Spleen (tissue), 11 donors: ENCODE data around the gene LSG1. TPM values are rescaled to one million over a fixed set of nuclear protein-coding genes. Genes with fewer than 3 reads are reported as not detected.

Experiments
- DNase-seq: peaks from one replicate; pipeline ENCODE4 v3.0.0-alpha.2; 2020
- H3K27ac ChIP-seq, 8 donors: fragments of 200-600 bp; sonication (generic) in 7 of 8; 1 replicate in 4 of 8; 2 replicates in 4 of 8; pipeline versions ENCODE4 v1.5.0 to v1.8.0; 2016 to 2021; ENCODE audit warnings: inconsistent platforms in 4 of 8, mild to moderate bottlenecking in 4 of 8, moderate library complexity in 1 of 8
- H3K27me3 ChIP-seq, 7 donors: fragments of 200-600 bp; sonication (generic) in 6 of 7; replicated peaks in 1 of 7; 1 replicate in 4 of 7; 2 replicates in 3 of 7; pipeline versions ENCODE4 v1.5.0 to v1.8.0; 2016 to 2021; ENCODE audit warnings: inconsistent platforms in 3 of 7, mild to moderate bottlenecking in 1 of 7
- H3K36me3 ChIP-seq, 6 donors: fragments of 200-600 bp; sonication (generic) in 5 of 6; 1 replicate in 4 of 6; 2 replicates in 2 of 6; pipeline versions ENCODE4 v1.5.0 to v1.8.0; 2016 to 2021; ENCODE audit warnings: inconsistent platforms in 2 of 6
- H3K4me1 ChIP-seq, 6 donors: fragments of 200-600 bp; sonication (generic) in 5 of 6; 1 replicate in 3 of 6; 2 replicates in 3 of 6; pipeline versions ENCODE4 v1.5.0 to v1.8.0; 2016 to 2021; ENCODE audit warnings: inconsistent platforms in 3 of 6
- H3K4me3 ChIP-seq, 8 donors: fragments of 200-600 bp; sonication (generic) in 7 of 8; 1 replicate in 4 of 8; 2 replicates in 4 of 8; pipeline versions ENCODE4 v1.5.0 to v1.8.0; 2016 to 2021; ENCODE audit warnings: inconsistent platforms in 4 of 8, mild to moderate bottlenecking in 4 of 8, moderate library complexity in 2 of 8
- H3K9me3 ChIP-seq, 8 donors: fragments of 200-600 bp; sonication (generic) in 7 of 8; 1 replicate in 4 of 8; 2 replicates in 4 of 8; pipeline versions ENCODE4 v1.5.0 to v1.8.0; 2016 to 2021; ENCODE audit warnings: inconsistent platforms in 4 of 8
- CTCF ChIP-seq, 11 experiments: fragments of 200-600 bp in 7 of 11; fragments of 450-650 bp in 4 of 11; sonication (generic) in 4 of 11; IDR thresholded peaks in 8 of 11; conservative IDR thresholded peaks in 3 of 11; 1 replicate in 7 of 11; 2 replicates in 4 of 11; pipeline versions ENCODE4 v1.4.0 to v1.8.0; 2016 to 2021; ENCODE audit warnings: antibody characterized with exemption in 11 of 11, inconsistent platforms in 4 of 11, mild to moderate bottlenecking in 1 of 11
- POLR2A ChIP-seq, 3 donors: fragments of 450-650 bp; IDR thresholded peaks; one replicate each; pipeline ENCODE4 v1.5.1; 2017; ENCODE audit warnings: antibody characterized with exemption in 3 of 3, mild to moderate bottlenecking in 1 of 3
- POLR2AphosphoS5 ChIP-seq, 3 donors: sonication (generic); formaldehyde crosslinking; IDR thresholded peaks; one replicate each; pipeline ENCODE4 v1.5.1; 2017; ENCODE audit warnings: antibody characterized with exemption in 3 of 3
- WGBS, 5 donors: extraction: QIAGEN DNeasy Blood & Tissue Kit in 3 of 5; methylation state at CpG; one replicate each; pipeline versions ENCODE4 v1.1.5 to v1.1.7; 2013 to 2018; 5-methylcytosine and 5-hydroxymethylcytosine counted together
- intact Hi-C: fragments of 100-400 bp; cut with DNase I; formaldehyde crosslinking; loops from one replicate; pipeline ENCODE4 v1.15.0; 2023; ENCODE audit warnings: low total_unique reads
- polyA plus RNA-seq, 3 donors: library from polyadenylated mRNA; stranded (reverse); fragments of 200-250 nt; gene quantifications; one replicate each; pipeline ENCODE4 v1.2.1, GENCODE V29; 2013
- total RNA-seq, 7 donors: library from RNA; depleted of rRNA in 3 of 7; stranded (reverse); fragments of >200 nt in 3 of 7; fragmentation: NEBNext Ultra II Directional in 4 of 7; extraction: Animal tissue kit (Norgen Biotek cat#: 25700) in 4 of 7; gene quantifications; one replicate each; pipeline versions ENCODE4 v1.1.0 to v1.2.1, GENCODE V29; 2016 to 2021
- donor health status: healthy with polysubstance abuse.
- donor health status: DM: no; HTN: no; CAD: no; lungs with moderate emphysema.
- donor health status: DM: no; HTN: no; CAD: no.
- donor health status: Bipolar disorder and iron deficiency.
- donor health status: healthy.
- donor health status: DM: no; HTN: no; CAD: no.
- donor health status: DM: yes; HTN: yes; CAD: no.

Gene LSG1
- total and polyA plus RNA-seq, 10 donors: 10.8 to 58.0 (median 35.7) TPM

GRCh38 chr3:194661946-194662345, 10.0 kb downstream of the LSG1 start:
- H3K4me3 ChIP-seq: no peak overlapping the region
- no peak for TF ChIP-seq POLR2AphosphoS5 (IDR thresholded peaks at IDR 0.05)
- no peak for TF ChIP-seq POLR2A (IDR thresholded peaks at IDR 0.05)
- no peak for TF ChIP-seq CTCF (IDR thresholded peaks at IDR 0.05 in 8 of 11, conservative IDR thresholded peaks at IDR 0.05 in 3 of 11)
- H3K27me3 ChIP-seq: no peaks in the 10 kb centered on the region
- peaks cover 4 to 96% (median 66%) of the 10 kb centered on the region in 6 donors for H3K36me3 ChIP-seq
- no peak for DNase-seq
- intact Hi-C loops: no loop called here
- WGBS, 5 donors: 52 to 79% (median 59%) methylated on average over 6 of the region's 6 CpGs
- H3K9me3 ChIP-seq: no peaks in the 10 kb centered on the region
- H3K4me1 ChIP-seq: peaks cover 0 to 58% (median 29%) of the 10 kb centered on the region in 6 donors
- H3K27ac ChIP-seq: peak overlapping the region in 7 of 8 donors; percentile 30 to 72 (median 61)

GRCh38 chr3:194661374-194661773, 10.6 kb downstream of the LSG1 start:
- DNase-seq: no peak
- Histone ChIP-seq H3K27me3 (no peaks in the 10 kb centered on the region), H3K36me3 (peaks cover 4 to 93% (median 60%) of the 10 kb centered on the region in 6 donors), H3K4me3 (no peak overlapping the region), H3K4me1 (peaks cover 0 to 58% (median 29%) of the 10 kb centered on the region in 6 donors), H3K27ac (peak overlapping the region in 7 of 8 donors; percentile 30 to 72 (median 61)), H3K9me3 (no peaks in the 10 kb centered on the region)
- intact Hi-C loops: no loop called here
- WGBS, 5 donors: 23 to 45% (median 29%) methylated on average over 3 of the region's 3 CpGs
- TF ChIP-seq CTCF (IDR thresholded peaks at IDR 0.05 in 8 of 11, conservative IDR thresholded peaks at IDR 0.05 in 3 of 11) (no peak), POLR2AphosphoS5 (IDR thresholded peaks at IDR 0.05) (peak in 1 of 3 donors; percentile 69), POLR2A (IDR thresholded peaks at IDR 0.05) (no peak)

GRCh38 chr3:194659778-194660177, 12.2 kb downstream of the LSG1 start:
- WGBS, 5 donors: 81 to 86% (median 82%) methylated on average over 7 of the region's 7 CpGs
- H3K36me3 ChIP-seq: peaks cover 0 to 84% (median 47%) of the 10 kb centered on the region in 6 donors
- peaks cover 0 to 52% (median 29%) of the 10 kb centered on the region in 6 donors for H3K4me1 ChIP-seq
- no peaks in the 10 kb centered on the region for H3K9me3 ChIP-seq
- no peak overlapping the region for H3K4me3 ChIP-seq
- no peaks in the 10 kb centered on the region for H3K27me3 ChIP-seq
- TF ChIP-seq CTCF (IDR thresholded peaks at IDR 0.05 in 8 of 11, conservative IDR thresholded peaks at IDR 0.05 in 3 of 11) (no peak), POLR2A (IDR thresholded peaks at IDR 0.05) (no peak), POLR2AphosphoS5 (IDR thresholded peaks at IDR 0.05) (no peak)
- DNase-seq: no peak
- H3K27ac ChIP-seq: peak overlapping the region in 5 of 8 donors; percentile 10 to 72 (median 55)
- intact Hi-C loops: no loop called here

- no peak for TF ChIP-seq POLR2AphosphoS5 (IDR thresholded peaks at IDR 0.05)
- TF ChIP-seq CTCF (IDR thresholded peaks at IDR 0.05 in 8 of 11, conservative IDR thresholded peaks at IDR 0.05 in 3 of 11): no peak
- no peak for TF ChIP-seq POLR2A (IDR thresholded peaks at IDR 0.05)
- Histone ChIP-seq H3K36me3 (peaks cover 0 to 84% (median 37%) of the 10 kb centered on the region in 6 donors), H3K27ac (peak overlapping the region in 6 of 8 donors; percentile 3 to 72 (median 54)), H3K27me3 (no peaks in the 10 kb centered on the region), H3K9me3 (no peaks in the 10 kb centered on the region), H3K4me1 (peaks cover 0 to 52% (median 29%) of the 10 kb centered on the region in 6 donors), H3K4me3 (no peak overlapping the region)
- intact Hi-C loops: no loop called here
- DNase-seq: no peak
- 68 to 74% (median 72%) methylated on average over 5 of the region's 5 CpGs for WGBS, 5 donors
These were observed 13.3 kb downstream of the LSG1 start for GRCh38 chr3:194658477-194659242.
